SJSA1 (cell line): Measurements from ENCODE around the gene NEIL3. TPM values are rescaled to one million over a fixed set of nuclear protein-coding genes. Genes with fewer than 3 reads are reported as not detected.
A peak's percentile ranks its signal among the peaks of the same experiment; 100 is the strongest.
"Not testable (repeated sequence)": the region's sequence is repeated elsewhere in the genome, so short reads cannot be mapped to it uniquely, and the experiment has no call there.

Experiments
- DNase-seq, 2 experiments: peaks; one replicate each; pipeline ENCODE4 v3.0.0-alpha.2; 2015 to 2020; ENCODE audit warnings: low spot score in 2 of 2, low read depth in 1 of 2
- H3K27ac ChIP-seq: fragments of 250-450 bp; sonication (Bioruptor Pico); 2 replicates; pipeline ENCODE4 v1.5.1; 2020; ENCODE audit warnings: mild to moderate bottlenecking, moderate library complexity
- H3K27me3 ChIP-seq: fragments of 250-450 bp; sonication (Bioruptor Pico); replicated peaks from 2 replicates; pipeline ENCODE4 v1.5.1; 2020; ENCODE audit warnings: mild to moderate bottlenecking, moderate library complexity
- H3K36me3 ChIP-seq: fragments of 250-450 bp; sonication (Bioruptor Pico); 2 replicates; pipeline ENCODE4 v1.5.1; 2020; ENCODE audit warnings: mild to moderate bottlenecking
- H3K4me1 ChIP-seq: fragments of 250-450 bp; sonication (Bioruptor Pico); replicated peaks from 2 replicates; pipeline ENCODE4 v1.6.1; 2021; ENCODE audit warnings: mild to moderate bottlenecking
- H3K4me3 ChIP-seq: fragments of 250-450 bp; sonication (Bioruptor Pico); 2 replicates; pipeline ENCODE4 v1.5.1; 2020; ENCODE audit warnings: mild to moderate bottlenecking
- H3K9me3 ChIP-seq: fragments of 250-450 bp; sonication (Bioruptor Pico); replicated peaks from 2 replicates; pipeline ENCODE4 v1.5.1; 2020; ENCODE audit warnings: mild to moderate bottlenecking
- total RNA-seq: library from RNA; depleted of rRNA; stranded (reverse); fragments of >200 nt; shearing (Covaris generic); gene quantifications from 2 replicates; pipeline ENCODE4 v1.2.3, GENCODE V29; 2014

The NEIL3 gene
- total RNA-seq, 1 experiment from 2014 or later, result 26.8 TPM

DNA sequence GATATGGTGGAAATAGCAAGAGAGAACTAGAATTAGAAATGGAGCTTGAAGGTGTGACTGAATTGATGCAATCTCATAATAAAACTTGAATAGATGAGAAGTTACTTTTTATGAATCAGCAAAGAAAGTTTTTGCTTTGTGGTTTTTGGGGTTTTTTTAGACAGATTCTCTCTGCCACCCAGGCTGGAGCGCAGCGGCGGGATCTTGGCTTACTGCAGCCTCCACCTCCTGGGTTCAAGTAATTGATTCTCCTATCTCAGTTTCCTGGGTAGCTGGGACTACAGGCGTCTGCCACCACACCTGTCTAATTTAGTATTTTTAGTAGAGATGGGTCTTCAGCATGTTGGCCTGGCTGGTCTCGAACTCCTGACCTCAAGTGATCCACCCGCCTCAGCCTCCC is 23.7 kb upstream of the NEIL3 start:
- Histone ChIP-seq H3K27ac (no peak overlapping the region), H3K36me3 (no peaks in the 10 kb centered on the region), H3K27me3 (no peaks in the 10 kb centered on the region; the same call in 1 of the 2 replicates), H3K4me1 (no peaks in the 10 kb centered on the region), H3K9me3 (no peaks in the 10 kb centered on the region), H3K4me3 (no peak overlapping the region)
- no peak for DNase-seq

DNA sequence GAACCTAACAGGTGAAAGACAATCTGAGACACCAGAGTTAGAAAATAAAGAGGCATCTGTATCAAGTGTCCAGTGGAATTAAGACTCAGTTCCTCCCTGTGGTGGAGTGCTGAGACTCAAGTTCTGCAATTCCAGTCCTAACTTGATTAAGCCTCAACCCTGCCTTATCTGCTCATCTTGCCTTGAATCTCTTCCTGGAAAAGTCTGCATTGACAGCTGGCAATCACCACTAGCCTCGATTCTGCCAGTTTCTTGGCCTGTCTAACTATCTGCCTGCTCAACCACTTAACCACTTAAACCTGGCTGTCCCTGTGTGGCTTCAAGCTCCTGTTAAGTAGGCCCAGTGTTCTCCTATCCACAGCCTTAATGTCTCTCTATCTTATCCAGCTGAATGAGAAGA is 22.4 kb upstream of the NEIL3 start:
- no peaks in the 10 kb centered on the region for H3K27me3 ChIP-seq
- H3K27ac ChIP-seq, result no peak overlapping the region
- no peaks in the 10 kb centered on the region for H3K36me3 ChIP-seq
- H3K9me3 ChIP-seq, result no peaks in the 10 kb centered on the region
- no peak overlapping the region for H3K4me3 ChIP-seq
- no peak for DNase-seq
- no peaks in the 10 kb centered on the region for H3K4me1 ChIP-seq

DNA sequence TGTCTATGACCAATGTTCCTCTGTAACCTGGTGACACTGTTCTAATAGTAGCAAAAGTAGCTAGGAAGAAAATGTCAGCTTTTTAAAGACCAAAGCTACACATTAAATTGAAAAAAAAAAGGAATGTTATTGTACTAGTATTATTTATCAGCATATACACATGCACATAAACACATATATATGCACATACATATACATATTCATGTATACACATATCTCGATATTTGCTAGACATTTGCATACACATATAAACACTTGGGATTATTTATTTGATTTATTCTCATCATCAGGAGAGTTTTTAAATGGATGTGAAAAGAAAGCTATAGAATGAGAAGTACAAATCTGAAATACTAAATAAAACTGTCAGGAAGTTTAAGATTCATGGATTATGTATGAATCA is 21.3 kb upstream of the NEIL3 start:
- H3K9me3 ChIP-seq, result no peaks in the 10 kb centered on the region
- H3K27me3 ChIP-seq, result no peaks in the 10 kb centered on the region
- DNase-seq, result no peak

GRCh38 chr4:177290780-177291179 is 18.9 kb upstream of the NEIL3 start:
- H3K36me3 ChIP-seq, result no peaks in the 10 kb centered on the region

More for the DNA sequence above, 21.3 kb upstream of the NEIL3 start:
- Histone ChIP-seq H3K4me3 (no peak overlapping the region), H3K27ac (no peak overlapping the region), H3K36me3 (no peaks in the 10 kb centered on the region), H3K4me1 (no peaks in the 10 kb centered on the region)

GRCh38 chr4:177292171-177292570 is 17.5 kb upstream of the NEIL3 start:
- H3K27ac ChIP-seq, result no peak overlapping the region
- DNase-seq, result no peak
- no peaks in the 10 kb centered on the region for H3K27me3 ChIP-seq
- no peaks in the 10 kb centered on the region; the same call in 1 of the 2 replicates for H3K9me3 ChIP-seq
- H3K4me3 ChIP-seq, result no peak overlapping the region
- no peaks in the 10 kb centered on the region for H3K36me3 ChIP-seq
- no peaks in the 10 kb centered on the region for H3K4me1 ChIP-seq

More at GRCh38 chr4:177290780-177291179, 18.9 kb upstream of the NEIL3 start:
- Histone ChIP-seq H3K9me3 (no peaks in the 10 kb centered on the region), H3K27me3 (no peaks in the 10 kb centered on the region), H3K27ac (no peak overlapping the region), H3K4me1 (no peaks in the 10 kb centered on the region), H3K4me3 (no peak overlapping the region)
- DNase-seq, result no peak

DNA sequence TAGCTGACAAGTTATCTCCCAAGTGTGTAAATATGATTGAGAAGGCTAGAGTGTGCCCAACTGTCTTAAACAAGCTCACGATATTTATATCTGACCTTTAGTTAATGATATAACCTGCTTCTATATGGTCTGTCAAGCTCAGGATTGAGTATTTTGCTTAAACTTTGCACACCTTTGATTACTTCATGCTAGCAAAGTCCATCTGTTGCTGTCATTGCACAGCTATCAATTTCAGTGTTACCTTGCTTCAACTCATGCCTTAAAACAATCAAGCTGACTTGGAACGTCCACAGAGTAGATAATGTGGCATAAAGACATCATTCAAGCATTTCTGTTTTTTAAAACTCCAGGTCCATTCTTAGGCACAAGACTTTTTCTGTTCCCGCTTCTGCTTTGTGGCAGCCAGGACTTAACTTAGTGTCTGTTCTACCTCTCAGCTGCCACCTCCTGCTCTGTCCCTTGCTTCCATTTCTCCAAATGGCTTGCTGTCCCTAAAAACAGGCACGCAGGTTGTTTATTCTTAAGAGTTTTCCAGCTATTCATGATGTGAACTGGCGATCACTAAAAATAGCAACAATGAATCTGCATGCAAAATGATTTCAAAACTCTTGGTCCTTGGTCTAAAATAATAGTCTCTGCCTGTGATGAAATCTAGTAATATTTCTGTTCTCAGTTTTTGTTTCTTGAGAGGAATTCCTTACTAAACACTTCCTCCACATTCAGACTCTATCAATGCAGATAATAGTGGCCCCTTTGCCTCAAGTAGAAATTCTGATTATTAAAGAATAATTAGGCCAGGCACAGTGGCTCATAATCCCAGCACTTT is 16.3 kb upstream of the NEIL3 start:
- H3K4me3 ChIP-seq, result no peak overlapping the region
- H3K9me3 ChIP-seq, result peaks cover 7% of the 10 kb centered on the region; the same call in 1 of the 2 replicates
- no peaks in the 10 kb centered on the region for H3K4me1 ChIP-seq
- no peaks in the 10 kb centered on the region for H3K36me3 ChIP-seq
- H3K27ac ChIP-seq, result no peak overlapping the region
- H3K27me3 ChIP-seq, result no peaks in the 10 kb centered on the region
- no peak for DNase-seq

DNA sequence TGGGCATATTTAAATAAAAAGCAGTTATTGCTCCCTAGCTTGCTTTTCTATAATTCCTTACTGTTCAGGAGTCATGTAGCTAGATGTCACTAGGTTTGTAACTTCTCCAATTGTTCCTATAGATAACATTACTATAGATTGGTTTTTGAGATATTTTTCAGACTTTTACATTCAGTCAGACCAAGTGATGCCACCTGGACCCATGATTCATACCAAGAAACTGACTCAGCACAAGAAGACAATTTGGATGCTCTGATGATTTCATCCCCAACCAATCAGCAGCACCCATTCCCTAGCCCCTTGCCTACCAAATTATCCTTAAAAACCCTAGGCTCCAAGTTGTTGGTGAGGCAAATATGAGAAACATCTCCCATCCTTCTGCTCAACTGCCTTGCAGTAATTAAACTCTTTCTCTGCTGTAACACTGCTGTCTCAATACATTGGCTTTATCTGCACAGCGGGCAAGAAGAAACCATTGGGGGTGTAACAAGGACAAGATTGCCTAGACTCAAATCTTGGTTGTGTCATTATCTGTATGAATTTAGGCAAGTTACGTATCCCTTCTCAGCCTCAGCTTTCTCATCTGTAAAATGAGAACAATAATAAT is 11.8 kb upstream of the NEIL3 start:
- no peak for DNase-seq
- Histone ChIP-seq H3K4me3 (no peak overlapping the region), H3K4me1 (no peaks in the 10 kb centered on the region), H3K27ac (no peak overlapping the region), H3K9me3 (peaks cover 7% of the 10 kb centered on the region; the same call in 1 of the 2 replicates), H3K27me3 (no peaks in the 10 kb centered on the region), H3K36me3 (no peaks in the 10 kb centered on the region)

DNA sequence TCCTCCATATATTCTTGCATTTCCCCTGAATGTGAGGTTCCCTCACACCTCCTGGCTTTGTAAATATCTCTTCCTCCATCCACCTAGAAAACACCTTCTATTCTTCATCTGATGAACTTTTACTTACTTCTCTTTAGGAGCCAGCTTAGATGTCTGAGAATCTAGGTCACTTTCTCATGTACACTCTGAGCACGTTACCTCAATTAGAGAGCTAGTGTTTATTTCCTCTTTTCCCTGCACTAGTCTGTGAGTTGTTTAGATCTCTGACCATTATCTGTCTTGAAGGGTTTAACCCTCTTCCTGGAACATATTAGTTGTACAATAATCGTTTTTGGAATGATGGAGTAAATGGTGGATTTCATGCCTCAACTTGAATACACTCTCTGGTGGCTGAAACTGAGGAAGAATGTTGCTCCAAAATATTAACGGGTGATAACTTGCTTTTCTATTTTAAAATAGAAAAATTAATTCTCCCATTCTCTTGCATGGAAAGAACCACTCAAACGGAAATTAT is 8.5 kb upstream of the NEIL3 start:
- Histone ChIP-seq H3K36me3 (no peaks in the 10 kb centered on the region), H3K4me1 (peaks cover 8% of the 10 kb centered on the region), H3K4me3 (no peak overlapping the region), H3K27me3 (no peaks in the 10 kb centered on the region), H3K27ac (no peak overlapping the region), H3K9me3 (peaks cover 7% of the 10 kb centered on the region; the same call in 1 of the 2 replicates)
- no peak for DNase-seq

GRCh38 chr4:177302371-177303100 is 7.1 kb upstream of the NEIL3 start:
- H3K4me3 ChIP-seq, result no peak overlapping the region
- H3K27ac ChIP-seq, result no peak overlapping the region
- no peaks in the 10 kb centered on the region for H3K27me3 ChIP-seq
- H3K9me3 ChIP-seq, result peaks cover 6% of the 10 kb centered on the region; the same call in 1 of the 2 replicates
- no peak for DNase-seq
- H3K4me1 ChIP-seq, result peaks cover 8% of the 10 kb centered on the region
- H3K36me3 ChIP-seq, result no peaks in the 10 kb centered on the region

DNA sequence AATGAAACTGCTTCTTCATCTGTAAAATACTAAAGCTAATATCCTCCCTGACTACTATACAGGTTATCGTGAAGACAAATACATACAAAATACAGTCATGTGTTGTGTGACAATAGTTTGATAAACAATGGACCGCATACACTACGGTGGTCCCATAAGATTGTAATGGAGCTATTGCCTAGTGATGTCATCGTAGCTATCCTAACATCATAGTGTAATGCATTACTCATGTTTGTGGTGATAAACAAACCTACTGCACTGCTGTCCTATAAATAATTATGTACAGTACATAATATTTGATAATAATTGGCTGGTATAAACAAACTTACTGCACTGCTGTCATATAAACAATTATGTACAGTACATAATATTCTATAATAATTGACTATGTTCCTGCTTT is 5.6 kb upstream of the NEIL3 start:
- Histone ChIP-seq H3K4me3 (no peak overlapping the region), H3K27me3 (no peaks in the 10 kb centered on the region), H3K36me3 (no peaks in the 10 kb centered on the region), H3K4me1 (peaks cover 9% of the 10 kb centered on the region), H3K27ac (no peak overlapping the region; the same call in 1 of the 2 replicates), H3K9me3 (no peaks in the 10 kb centered on the region)
- DNase-seq, result peak in 1 of 2 experiments; percentile 7

DNA sequence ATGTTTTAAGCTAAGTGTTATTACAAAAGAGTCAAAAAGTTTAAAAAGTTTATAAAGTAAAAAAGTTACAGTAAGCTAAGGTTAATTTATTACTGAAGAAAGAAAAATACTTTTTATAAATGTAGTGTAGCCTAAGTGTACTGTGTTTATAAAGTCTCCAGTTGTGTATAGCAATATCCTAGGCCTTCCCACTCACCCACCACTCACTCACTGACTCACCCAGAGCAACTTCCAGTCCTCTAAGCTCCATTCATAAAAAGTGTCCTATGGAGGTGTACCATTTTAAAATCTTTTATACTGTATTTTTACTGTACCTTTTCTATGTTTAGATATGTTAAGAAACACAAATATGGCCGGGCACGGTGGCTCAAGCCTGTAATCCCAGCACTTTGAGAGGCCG is 4.8 kb upstream of the NEIL3 start:
- H3K4me3 ChIP-seq, DNase-seq: not testable (repeated sequence)

GRCh38 chr4:177308125-177308524 is 1.5 kb upstream of the NEIL3 start:
- Histone ChIP-seq H3K4me1 (peaks cover 14% of the 10 kb centered on the region), H3K36me3 (peaks cover 3% of the 10 kb centered on the region; the same call in 1 of the 2 replicates), H3K9me3 (no peaks in the 10 kb centered on the region), H3K4me3 (no peak overlapping the region), H3K27ac (no peak overlapping the region), H3K27me3 (no peaks in the 10 kb centered on the region)
- DNase-seq, result no peak

More for the DNA sequence above, 4.8 kb upstream of the NEIL3 start:
- H3K36me3 ChIP-seq, H3K9me3 ChIP-seq, H3K27ac ChIP-seq, H3K27me3 ChIP-seq: not testable (repeated sequence)
- H3K4me1 ChIP-seq, result peaks cover 14% of the 10 kb centered on the region

- Histone ChIP-seq H3K4me1 (peaks cover 11% of the 10 kb centered on the region), H3K36me3 (peaks cover 8% of the 10 kb centered on the region; the same call in 1 of the 2 replicates), H3K4me3 (peak overlapping the region; percentile 67), H3K27me3 (no peaks in the 10 kb centered on the region), H3K27ac (peak overlapping the region; percentile 79), H3K9me3 (no peaks in the 10 kb centered on the region)
- no peak for DNase-seq
Observed at GRCh38 chr4:177308847-177309521, 690 bp upstream of the NEIL3 start.
